GM10847 (cell line): ENCODE measurements around the gene EFCAB6.

Source experiments
- POLR2A ChIP-seq: IDR thresholded peaks from 2 replicates; pipeline ENCODE4 v1.6.1; 2011; ENCODE audit not compliant: insufficient read length; ENCODE audit errors: extremely low read depth

The EFCAB6 gene, protein sequence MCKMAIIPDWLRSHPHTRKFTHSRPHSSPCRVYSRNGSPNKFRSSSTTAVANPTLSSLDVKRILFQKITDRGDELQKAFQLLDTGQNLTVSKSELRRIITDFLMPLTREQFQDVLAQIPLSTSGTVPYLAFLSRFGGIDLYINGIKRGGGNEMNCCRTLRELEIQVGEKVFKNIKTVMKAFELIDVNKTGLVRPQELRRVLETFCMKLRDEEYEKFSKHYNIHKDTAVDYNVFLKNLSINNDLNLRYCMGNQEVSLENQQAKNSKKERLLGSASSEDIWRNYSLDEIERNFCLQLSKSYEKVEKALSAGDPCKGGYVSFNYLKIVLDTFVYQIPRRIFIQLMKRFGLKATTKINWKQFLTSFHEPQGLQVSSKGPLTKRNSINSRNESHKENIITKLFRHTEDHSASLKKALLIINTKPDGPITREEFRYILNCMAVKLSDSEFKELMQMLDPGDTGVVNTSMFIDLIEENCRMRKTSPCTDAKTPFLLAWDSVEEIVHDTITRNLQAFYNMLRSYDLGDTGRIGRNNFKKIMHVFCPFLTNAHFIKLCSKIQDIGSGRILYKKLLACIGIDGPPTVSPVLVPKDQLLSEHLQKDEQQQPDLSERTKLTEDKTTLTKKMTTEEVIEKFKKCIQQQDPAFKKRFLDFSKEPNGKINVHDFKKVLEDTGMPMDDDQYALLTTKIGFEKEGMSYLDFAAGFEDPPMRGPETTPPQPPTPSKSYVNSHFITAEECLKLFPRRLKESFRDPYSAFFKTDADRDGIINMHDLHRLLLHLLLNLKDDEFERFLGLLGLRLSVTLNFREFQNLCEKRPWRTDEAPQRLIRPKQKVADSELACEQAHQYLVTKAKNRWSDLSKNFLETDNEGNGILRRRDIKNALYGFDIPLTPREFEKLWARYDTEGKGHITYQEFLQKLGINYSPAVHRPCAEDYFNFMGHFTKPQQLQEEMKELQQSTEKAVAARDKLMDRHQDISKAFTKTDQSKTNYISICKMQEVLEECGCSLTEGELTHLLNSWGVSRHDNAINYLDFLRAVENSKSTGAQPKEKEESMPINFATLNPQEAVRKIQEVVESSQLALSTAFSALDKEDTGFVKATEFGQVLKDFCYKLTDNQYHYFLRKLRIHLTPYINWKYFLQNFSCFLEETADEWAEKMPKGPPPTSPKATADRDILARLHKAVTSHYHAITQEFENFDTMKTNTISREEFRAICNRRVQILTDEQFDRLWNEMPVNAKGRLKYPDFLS (N-terminal part only)

GRCh38 chr22:43812149-43812842 is at the start of gene EFCAB6:
EFCAB6 (minus strand) TSS chr22:43812305; CDS start chr22:43782318, 29,987 bp downstream.
- peak; percentile 70 for TF ChIP-seq POLR2A

DNA sequence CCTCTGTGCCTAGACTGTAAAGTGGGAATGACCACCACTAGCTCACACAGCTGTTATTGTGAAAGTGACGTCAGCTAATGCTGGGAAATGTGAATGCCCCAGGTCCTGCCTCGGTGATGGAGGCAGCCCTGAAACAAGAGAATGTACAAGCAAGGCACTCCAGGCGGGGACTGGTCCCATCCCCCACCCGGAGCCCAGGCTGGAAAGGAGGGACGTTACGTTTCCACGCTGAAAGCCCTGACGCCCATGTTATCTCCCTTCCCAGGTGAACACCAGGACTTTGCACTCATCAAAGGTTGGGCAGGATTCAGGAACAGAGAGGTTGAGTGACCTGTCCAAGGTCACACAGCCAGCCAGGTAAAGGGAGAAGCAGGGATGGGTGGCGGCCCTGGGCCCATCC is 49.4 kb upstream of the EFCAB6 start:
- TF ChIP-seq POLR2A: no peak

- TF ChIP-seq POLR2A: no peak
Observed at GRCh38 chr22:43860831-43861230, 48.7 kb upstream of the EFCAB6 start.

DNA sequence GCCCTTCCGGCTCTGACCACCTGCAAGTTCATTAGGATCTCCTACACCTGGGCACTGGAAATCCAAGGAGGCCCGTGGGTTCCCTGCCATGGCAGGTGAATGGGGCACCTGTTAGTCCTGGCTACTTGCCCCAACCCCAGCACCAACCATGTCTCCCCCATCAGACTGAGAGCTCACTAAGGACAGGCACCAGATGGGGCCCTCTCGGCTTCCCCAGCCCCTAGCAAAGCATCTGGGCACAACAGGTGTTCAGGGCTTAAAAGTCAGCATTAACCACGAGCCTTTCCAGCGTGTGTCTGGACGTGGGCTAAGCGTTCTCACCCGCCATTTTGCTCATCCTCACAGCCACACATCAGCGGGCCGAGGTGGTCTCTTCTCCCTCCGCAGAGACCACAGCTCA is 48.0 kb upstream of the EFCAB6 start:
- TF ChIP-seq POLR2A: no peak

DNA sequence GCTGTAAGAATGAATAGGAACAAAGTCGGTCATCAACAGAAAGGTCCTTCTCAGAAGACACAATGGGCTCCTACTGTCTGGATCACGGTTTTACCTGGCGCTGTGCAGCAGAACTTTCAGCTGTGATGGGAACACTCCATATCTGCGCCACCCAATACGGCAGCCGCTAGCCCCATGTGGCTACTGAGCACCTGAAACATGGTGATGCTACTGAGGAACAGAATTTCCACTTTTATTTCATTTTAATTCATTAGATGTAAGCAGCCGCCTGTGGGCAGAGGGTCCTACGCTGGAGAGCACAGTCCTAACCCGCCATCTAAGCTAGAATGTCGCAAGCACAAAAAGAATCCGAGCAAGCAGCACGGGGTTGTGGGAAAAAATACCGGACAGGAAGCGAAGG is 47.5 kb upstream of the EFCAB6 start:
- no peak for TF ChIP-seq POLR2A

DNA sequence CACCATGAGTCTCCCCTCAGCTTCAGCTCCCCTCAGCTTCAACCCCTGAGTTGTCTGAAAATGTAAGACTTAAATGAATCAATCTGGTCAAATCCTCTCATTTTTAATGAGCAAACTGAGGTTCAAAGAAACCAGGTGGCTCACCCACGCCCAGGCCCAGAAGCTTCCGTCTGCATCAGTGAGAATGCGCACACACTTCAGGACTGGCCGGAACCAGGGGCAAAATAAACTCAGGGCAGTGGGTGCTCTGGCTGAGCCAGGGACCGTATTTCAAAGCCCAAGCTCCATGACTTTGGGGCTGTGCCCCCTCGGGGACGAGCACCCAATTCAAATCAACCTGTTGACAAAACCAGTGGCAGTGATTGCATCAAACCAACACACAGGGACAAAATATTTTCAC is 47.1 kb upstream of the EFCAB6 start:
- no peak for TF ChIP-seq POLR2A

DNA sequence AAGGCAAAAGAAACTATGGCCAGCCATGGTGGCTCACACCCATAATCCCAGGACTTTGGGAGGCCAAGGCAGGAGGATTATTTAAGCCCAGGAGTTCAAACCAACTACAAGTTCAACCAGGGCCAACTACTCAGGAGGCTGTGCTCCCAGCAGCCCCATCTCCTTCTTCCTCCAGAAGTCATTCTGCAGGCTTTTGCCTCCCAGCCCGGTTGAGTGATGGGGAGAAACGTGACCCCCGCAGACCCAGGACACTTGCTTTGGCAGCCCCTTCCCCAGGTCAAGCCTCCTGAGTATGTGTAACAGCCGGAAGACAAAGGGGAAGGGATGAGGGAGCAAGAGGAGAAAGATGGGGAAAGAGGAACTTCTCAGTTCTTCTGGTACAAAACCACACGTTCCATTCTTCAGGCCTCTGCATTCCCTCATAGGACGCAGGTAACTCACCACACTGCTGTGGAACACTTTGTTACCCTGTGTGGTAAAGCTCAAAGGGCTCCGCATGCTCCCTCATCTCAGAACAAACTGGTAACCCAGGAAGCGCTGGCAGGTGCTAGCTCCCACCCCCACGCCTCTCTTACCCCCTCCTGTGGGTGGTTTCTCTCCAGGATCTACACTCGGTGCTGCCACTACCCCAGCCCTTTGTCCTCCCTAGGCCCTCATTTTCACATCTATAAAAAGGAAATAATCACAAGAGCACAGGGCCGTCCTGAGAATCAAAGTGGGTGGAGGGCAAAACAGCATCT is 46.2 kb upstream of the EFCAB6 start:
- TF ChIP-seq POLR2A: no peak

DNA sequence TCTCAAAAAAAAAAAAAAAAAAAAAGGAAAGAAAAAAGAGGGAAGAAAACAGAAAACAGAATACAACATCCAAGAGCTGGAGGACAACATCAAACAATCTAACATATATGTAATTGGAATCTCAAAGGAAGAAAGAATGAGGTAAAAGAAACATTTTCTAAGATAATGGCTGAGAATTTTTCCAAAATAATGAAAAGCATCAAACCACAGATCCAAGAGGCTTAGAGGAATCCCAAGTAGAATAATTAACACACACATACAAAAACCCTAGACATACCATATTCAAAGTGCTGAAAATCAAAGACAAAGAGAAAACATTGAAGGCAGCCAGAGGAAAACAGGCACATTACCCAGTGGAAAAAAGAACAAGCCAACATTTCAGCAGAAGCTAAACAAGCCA is 45.3 kb upstream of the EFCAB6 start:
- TF ChIP-seq POLR2A: no peak

DNA sequence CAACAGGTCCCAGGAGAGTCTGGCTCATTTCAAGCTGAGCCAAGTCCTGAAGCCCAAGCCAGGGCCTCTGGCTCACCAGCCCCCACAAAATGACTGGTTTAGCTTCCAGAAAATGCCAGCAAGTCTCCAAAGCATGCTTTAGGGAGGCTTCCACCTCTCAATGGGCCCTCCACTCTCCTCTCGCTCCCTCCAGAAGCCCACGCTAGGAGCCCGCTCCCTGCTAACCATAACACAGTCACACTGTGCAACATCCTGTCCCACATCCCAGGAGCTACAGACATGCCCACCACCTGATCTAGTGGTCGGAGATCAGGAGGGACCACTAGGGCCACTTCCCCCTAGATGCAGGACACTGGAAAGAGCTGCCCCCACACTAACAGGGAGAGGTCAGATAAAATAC is 43.3 kb upstream of the EFCAB6 start:
- no peak for TF ChIP-seq POLR2A

DNA sequence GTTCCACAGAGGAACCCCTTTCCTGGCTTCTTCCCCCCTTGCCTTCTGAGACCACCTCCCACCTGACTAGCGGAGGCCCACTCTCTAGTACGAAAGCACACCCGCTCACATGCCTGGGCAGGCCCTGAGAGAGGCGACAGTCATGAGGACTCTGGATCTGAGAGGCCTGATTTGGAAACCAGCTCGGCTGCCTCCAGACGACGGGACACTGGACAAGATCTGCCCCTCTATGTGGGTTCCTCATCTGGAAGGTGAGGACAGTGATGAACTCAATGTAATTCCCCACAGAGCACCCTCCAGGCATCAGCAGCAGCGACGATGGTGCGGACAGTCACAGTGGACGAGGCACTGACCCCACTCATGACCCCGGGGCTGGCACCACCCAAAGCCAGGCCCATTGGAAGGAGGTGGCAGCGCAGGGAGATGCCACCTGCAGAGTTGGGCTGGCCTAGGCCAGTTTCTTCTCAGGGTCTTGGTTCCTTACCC is 42.7 kb upstream of the EFCAB6 start:
- TF ChIP-seq POLR2A: no peak

DNA sequence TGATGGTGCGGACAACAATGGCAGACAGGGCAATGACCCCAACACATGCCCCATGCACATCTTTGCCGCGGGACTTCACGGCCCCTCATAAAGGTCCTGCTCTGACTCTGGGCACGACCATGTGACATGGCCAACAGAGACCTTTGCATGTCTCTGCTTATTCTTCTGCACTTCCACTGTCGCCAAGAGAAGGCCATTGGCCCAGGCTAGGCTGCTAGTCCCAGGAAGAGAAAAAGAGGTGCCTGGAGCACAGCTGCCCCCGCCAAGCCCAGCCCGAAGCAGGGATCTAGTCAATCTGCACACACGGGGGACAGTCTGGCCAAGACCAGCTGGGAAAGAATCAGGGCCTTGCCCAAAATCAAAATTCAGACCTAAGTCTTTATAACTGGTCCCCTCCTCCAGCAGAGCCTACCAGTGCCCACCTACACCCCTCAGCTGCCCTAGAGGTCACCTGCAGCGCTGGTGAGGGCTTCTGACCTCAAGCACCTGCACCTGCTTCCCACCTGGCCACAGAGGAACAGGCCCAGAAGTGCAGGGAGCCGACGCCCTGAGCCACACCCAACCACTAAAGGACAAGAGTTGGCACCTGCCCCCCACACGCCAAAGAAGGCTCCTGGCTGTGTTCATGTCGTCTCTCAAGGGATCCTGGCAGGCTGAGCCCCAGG is 42.1 kb upstream of the EFCAB6 start:
- TF ChIP-seq POLR2A: no peak

DNA sequence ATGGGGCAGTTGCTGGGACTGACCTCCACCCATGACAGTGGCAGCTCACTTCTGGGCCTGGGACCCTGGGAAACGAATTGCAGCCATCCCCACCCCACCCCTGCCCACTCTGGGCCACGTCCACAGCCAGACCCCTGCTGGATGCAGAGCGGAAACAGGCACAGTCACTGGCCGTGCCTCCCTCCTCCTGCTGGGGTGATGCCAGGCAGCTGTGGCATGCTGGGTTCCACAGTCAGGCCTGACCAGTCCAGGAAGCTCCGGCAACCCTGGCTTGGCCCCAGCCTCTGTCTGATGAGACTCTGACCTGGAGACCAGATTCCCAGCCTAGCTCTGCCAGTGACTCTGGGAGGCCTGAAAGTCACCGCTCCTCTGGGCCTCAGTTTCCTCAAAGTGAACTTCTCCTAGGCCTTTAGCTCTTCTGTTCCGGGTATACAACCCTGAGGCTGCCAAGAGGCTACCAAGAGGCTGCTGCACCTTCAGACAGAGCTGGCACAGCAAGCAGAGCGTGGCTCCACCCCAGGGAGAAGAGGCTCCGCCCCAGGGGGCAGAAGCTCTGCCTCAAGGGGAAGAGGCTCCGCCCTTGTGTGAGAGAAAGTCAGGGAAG is 41.3 kb upstream of the EFCAB6 start:
- no peak for TF ChIP-seq POLR2A
